Left ventricle myocardium superior (tissue), 1 donor: Measurements from ENCODE around the gene ERFL. TPM values are rescaled to one million over a fixed set of nuclear protein-coding genes. Genes with fewer than 3 reads are reported as not detected.
A peak's percentile ranks its signal among the peaks of the same experiment; 100 is the strongest.

Experiments
- ATAC-seq: fragments of 200-7000 bp; cut with Tn5 transposase; one replicate; pipeline ENCODE4 v1.9.1; 2020; ENCODE audit warnings: mild to moderate bottlenecking, moderate library complexity
- DNase-seq: peaks from one replicate; pipeline ENCODE4 v3.0.0-alpha.2; 2020
- intact Hi-C: fragments of 100-400 bp; cut with micrococcal nuclease; formaldehyde crosslinking; loops from one replicate; pipeline ENCODE4 v1.11.0; 2022
- microRNA-seq: library from miRNA; unstranded; fragments of <30 nt; microRNA quantifications from one replicate; pipeline ENCODE4 v1.2.0, GENCODE V29; 2020; ENCODE audit warnings: borderline number of aligned reads
- total RNA-seq: library from RNA; stranded (reverse); fragmentation: NEBNext Ultra II Directional; extraction: Animal tissue kit (Norgen Biotek cat#: 25700); gene quantifications from one replicate; pipeline ENCODE4 v1.2.1, GENCODE V29; 2021
- donor health status: DM: no; HTN: yes; CAD: no; lungs with severe emphysema.

The ERFL gene
- total RNA-seq, 1 donor from 2014 or later = not detected

DNA sequence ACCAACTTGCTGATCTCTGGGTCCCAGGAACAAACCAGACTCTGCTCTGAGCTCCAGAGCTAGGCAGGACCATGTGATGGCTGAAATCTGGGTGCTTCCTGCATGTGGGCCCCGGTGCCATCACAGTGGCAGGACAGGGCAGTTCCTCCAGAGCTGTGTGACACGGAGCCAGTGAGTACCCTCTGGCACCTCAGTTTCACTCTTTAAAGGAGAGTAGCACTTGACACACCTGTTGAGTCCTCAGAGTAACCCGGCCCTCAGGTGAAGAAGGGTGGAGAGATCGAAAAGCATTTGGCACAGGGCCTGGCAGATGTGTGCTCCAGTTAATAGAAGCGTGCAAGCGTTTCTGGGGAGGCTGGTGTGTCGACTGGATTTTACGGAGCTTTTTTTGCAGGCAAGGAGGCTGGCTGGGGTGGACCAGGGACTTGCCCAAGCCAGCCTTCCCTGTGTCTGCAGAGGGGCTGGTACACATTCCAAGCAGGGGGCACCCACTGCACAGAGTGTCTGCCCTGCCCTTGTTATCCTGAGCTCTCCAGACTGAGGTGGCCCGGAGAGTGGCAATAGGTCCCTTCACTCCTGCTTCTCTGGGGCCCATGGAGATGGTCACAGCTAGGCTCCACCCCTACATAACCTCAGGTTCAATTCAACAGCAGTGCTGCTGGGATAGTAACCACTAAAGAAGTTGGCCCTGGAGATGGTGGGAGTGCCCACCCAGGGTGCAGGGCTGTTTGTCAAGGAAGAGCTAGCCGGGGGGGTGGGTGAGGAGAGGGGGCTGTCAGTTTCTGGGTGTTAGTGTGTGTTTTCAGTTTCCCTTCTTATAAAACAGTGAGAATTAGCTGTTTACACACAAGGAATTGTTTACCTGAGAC, 59.9 kb downstream of the ERFL start:
- ATAC-seq (no peak), DNase-seq (peak; percentile 16)
- intact Hi-C loops = no loop called here

DNA sequence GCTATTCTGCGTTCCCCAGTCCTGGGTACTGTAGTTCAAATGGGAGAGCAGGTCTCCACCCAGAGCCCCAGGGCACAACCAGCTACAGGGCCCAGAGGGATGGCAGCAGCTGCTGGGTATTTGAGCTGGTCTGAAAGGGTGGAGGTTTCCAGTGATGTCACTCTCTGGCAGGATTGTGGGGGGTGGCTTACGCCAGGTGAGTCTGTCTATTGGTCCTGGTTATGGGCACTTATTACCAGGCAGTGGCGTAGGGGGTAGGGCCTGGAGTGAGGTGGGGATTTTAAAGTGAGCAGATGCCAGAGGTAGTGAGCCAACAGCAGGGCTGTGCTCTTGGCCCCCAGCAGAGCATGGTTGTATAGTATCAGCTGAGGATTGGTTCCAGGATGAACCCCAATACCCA, 62.0 kb downstream of the ERFL start:
- intact Hi-C loops = no loop called here
- ATAC-seq (no peak), DNase-seq (peak; percentile 14)

DNA sequence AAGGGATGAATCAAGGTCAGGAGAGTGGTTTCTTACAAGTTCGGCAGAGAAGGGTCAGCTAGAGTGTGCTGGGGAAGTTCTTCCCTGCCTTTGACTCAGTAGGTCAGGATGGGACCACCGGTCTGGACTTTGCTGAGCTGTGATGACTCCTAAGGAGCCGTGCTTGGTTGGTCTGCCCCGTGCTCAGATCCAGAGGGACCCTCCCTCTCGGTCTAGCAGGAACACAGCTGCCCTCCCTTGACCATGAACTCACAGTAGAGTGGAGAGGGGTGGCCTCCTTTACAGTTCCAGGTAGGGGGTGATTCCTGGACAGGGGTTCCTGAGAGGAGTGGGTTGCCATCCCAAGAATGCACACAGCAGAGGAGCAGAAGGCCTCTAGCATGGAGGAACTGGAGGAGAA, 63.9 kb downstream of the ERFL start:
- no peak for ATAC-seq
- DNase-seq = no peak
- intact Hi-C loops = no loop called here

DNA sequence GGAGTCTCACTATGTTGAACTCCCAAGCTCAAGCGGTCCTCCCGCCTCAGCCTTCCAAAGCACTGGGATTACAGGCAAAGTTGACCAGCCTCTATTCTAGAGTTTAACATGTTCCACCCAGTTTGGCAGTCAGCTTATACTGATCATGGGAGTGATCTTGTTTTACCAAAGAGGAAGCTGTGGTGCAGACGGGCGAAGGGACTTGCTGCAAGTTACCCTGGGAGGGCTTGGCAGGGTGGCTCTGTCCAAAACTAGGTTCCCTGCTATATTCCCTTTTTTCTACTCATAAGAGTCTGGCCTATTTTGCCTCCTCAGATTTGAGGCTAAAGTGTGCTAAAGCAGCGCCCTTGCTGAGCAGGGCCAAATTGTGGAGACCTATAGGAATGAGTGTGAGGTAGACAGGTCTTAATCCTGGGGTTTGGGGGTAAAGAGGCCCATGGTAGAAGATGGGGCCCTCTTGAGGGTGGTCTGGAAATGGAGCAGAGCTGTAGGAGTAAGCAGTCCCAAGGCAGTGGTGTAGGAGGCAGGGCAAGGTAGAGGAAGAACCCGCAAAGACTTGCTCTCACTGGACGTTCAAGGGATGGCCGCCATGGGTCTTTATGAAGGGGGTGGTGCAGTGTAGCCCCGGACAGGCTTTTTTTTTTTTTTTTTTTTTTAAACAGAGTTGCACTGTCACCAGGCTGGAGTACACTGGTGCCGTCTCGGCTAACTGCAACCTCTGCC, 64.9 kb downstream of the ERFL start:
- no peak for ATAC-seq
- intact Hi-C loops = no loop called here
- no peak for DNase-seq

DNA sequence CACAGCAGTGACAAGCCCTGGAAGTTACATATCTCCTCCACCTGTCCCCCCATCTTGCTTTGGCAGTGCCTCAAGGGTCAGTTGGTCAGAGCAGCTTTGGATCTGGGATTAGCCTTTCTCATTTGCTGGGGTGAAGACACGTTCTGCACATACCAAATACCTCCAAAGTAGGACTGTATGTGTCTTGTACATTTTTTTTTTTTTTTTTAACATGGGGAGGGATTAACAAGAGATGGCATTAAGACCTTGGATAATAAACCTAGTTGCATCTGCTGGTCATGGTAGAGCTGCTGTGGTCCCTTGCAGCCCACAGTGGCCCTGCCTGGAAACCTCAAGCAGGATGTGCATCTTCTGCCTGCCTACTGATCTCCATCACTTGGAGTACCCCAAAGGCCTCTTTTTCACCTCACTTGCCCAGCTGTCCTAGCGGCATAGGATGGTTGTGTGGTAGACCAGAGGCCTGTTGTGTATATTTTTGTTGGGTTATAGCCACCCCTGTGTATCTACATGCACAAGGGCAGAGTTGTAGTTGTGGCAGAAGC, 65.7 kb downstream of the ERFL start:
- ATAC-seq (no peak), DNase-seq (no peak)
- intact Hi-C loops = no loop called here

DNA sequence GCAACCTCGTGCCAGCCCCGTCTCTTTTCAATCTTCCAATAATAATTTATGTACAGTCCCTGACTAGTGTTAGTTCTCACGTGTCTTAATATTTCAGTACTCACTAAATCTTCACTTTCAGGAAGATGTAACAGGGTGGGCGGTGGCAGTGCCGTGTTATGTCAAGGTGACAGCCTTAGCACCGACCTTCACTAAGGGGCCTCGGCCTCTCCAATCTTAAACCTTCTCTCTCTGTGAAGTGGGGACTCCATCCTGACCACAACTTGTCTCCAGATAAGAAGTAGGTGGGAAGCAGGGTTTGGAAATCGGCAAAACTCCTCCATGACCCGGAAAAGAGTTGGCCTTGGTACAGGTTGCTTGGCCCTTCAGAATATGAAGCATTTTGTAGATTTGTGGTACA, 66.4 kb downstream of the ERFL start:
- no peak for ATAC-seq
- no peak for DNase-seq
- intact Hi-C loops = no loop called here

DNA sequence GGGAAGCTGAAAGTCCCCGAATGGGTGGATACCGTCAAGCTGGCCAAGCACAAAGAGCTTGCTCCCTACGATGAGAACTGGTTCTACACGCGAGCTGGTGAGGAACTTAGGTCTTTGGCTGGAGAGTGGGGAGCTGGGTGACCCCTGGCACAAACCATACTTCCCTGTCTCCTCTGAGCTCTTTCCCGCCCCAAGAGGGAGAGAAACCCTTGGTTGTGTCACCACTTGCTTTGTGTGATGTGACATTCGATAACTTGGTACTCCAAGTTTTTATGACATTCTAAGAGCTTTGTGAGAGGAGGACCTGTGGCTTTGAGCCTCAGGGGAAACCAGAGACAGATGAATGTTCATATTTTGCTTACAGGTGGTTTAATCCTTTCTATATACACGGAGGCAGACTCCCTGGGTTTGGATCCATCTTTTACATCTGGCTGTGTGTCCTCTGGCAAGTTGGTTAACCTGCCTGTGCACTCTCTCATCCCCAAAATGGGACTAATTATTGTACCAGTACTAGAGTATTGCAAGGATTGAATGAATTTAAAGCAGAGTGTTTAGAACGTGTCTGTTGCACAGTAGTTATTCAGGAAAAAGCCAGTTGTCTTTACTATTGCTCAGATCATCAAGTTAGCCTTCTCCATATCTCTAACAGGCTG, 67.0 kb downstream of the ERFL start:
- intact Hi-C loops = no loop called here
- no peak for DNase-seq
- ATAC-seq = no peak

DNA sequence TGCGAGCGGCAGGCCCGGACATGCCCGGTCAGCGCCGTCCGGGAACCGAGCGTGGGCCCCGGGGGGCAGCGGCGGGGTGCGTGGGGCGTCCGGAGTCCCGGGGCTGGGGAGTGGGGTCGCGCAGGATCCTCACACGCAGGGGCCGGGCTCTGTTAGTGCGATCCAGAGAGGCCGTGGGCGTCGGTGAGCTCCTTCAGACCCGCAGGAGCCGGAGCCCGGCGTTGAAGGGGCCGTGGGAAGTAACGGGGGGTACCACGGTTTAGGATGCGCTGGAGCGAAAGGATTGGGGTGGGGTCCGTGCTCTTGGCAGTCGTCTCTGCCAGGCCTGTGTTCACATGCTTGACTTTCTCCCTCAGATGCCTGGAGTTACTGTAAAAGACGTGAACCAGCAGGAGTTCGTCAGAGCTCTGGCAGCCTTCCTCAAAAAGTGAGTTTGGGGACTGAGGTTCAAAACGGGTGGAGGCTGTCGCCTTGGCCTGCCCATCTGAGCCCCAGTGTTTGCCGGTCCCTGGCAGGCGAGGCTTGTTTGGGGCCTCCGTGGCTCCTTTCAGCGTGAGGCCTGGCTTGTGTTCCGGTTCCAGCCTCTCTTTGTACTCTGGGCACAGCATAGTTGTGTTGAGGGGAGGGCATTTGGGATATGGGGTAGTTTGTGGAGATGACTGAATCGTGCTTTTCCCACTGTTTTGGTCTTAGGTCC, 67.7 kb downstream of the ERFL start:
- DNase-seq = peak; percentile 46
- intact Hi-C loops = no loop called here
- no peak for ATAC-seq

DNA sequence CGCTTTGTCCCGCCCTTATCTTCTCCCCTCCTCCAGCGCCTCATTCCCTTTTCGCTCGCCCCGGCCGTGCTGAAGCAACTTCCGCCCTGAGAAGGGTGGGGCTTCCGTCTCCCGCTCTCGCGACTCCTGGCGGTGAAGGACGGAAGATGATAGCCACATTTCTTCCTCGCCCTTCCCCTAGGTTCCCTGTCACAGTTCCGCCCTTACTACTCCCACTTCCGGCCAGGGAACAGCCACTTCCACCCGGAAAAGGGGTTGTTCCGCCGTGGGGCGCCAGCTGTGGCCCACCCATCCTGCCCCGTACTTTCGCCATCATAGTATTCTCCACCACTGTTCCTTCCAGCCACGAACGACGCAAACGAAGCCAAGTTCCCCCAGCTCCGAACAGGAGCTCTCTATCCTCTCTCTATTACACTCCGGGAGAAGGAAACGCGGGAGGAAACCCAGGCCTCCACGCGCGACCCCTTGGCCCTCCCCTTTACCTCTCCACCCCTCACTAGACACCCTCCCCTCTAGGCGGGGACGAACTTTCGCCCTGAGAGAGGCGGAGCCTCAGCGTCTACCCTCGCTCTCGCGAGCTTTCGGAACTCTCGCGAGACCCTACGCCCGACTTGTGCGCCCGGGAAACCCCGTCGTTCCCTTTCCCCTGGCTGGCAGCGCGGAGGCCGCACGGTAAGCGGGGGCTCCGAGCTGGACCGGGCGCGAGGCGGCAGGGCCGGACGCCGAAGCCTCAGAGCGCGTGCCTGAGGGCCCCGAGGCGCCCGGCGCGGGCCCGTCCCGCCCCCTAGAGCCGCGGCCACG, 68.4 kb downstream of the ERFL start, which contains the start of gene RPS19:
RPS19 (plus strand) TSS at position 638 of the 801 bp plus-strand sequence. CDS start 520 bp downstream, outside the sequence.
- DNase-seq = peak; percentile 99
- ATAC-seq = peak; percentile 95
- intact Hi-C loops = no loop called here

DNA sequence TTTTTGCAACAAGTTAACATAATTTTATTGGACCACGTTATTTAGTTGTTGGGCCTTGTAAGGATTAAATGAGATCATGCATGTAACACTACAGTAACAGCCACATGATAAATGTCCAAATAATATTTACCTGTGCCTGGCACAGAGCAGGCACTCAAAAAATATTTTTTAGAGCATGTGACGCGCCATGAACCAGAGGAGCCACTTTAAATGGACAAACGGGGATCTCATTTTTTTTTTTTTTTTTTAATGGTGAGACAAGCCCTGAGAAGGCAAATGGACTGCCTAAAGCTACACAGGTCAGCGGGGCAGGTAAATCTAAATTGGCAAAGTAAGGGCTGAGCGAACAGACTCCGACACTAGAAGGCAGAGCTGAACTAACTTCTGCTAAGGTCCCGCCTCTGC, 69.0 kb downstream of the ERFL start:
- DNase-seq = no peak
- ATAC-seq = no peak
- intact Hi-C loops = no loop called here

Small RNA genes within 50 kb of the gene (microRNA-seq; reads per million reads assigned to microRNA genes)
- not detected for gene MIR6797

Other genes with a start within 250 kb of the ERFL start
- not detected for gene CEACAM7, start 240.2 kb downstream of the ERFL start, total RNA-seq
- gene CEACAM5, start 219.8 kb downstream of the ERFL start, total RNA-seq = not detected
- gene CEACAM6, start 172.9 kb downstream of the ERFL start, total RNA-seq = not detected
- 0.32 TPM for gene CEACAM3, start 131.9 kb downstream of the ERFL start, total RNA-seq
- gene LYPD4, start 83.8 kb downstream of the ERFL start, total RNA-seq = not detected
- gene DMRTC2, start 83.4 kb downstream of the ERFL start, total RNA-seq = not detected
- gene RPS19, start 68.2 kb downstream of the ERFL start, total RNA-seq = 559 TPM
- not detected for gene CD79A, start 51.2 kb downstream of the ERFL start, total RNA-seq
- 26.9 TPM for gene ARHGEF1, start 45.3 kb downstream of the ERFL start, total RNA-seq
- 61.0 TPM for gene RABAC1, start 30.9 kb upstream of the ERFL start, total RNA-seq
- gene ATP1A3, start 65.8 kb upstream of the ERFL start, total RNA-seq = 416 TPM
- gene GRIK5, start 141.8 kb upstream of the ERFL start, total RNA-seq = 5.4 TPM
- gene ZNF574, start 147.7 kb upstream of the ERFL start, total RNA-seq = 10.2 TPM
- gene POU2F2, start 204.0 kb upstream of the ERFL start, total RNA-seq = 1.8 TPM